Skeletal muscle satellite cell (primary cell): ENCODE results near the gene APC2.
"Not testable (repeated sequence)": the region's sequence is repeated elsewhere in the genome, so short reads cannot be mapped to it uniquely, and the experiment has no call there.

Source experiments
- H3K27me3 ChIP-seq: 2 replicates; pipeline ENCODE4 v1.7.0; 2013; ENCODE audit warnings: low read length; ENCODE audit not compliant: control insufficient read depth, insufficient read depth
- H3K36me3 ChIP-seq: 2 replicates; pipeline ENCODE4 v1.7.0; 2013; ENCODE audit warnings: mild to moderate bottlenecking, control low read depth, low read length; ENCODE audit not compliant: insufficient read depth
- H3K4me1 ChIP-seq: 2 replicates; pipeline ENCODE4 v1.7.0; 2013; ENCODE audit warnings: low read length; ENCODE audit not compliant: control insufficient read depth, insufficient read depth
- H3K4me2 ChIP-seq: 2 replicates; pipeline ENCODE4 v1.7.0; 2013; ENCODE audit warnings: mild to moderate bottlenecking, low read length
- H3K4me3 ChIP-seq: 2 replicates; pipeline ENCODE4 v1.7.0; 2013; ENCODE audit warnings: low read length
- H3K9ac ChIP-seq: 2 replicates; pipeline ENCODE4 v1.7.0; 2013; ENCODE audit warnings: mild to moderate bottlenecking, low read depth, low read length, moderate library complexity
- H3K9me3 ChIP-seq: replicated peaks from 2 replicates; pipeline ENCODE4 v1.7.0; 2013; ENCODE audit warnings: mild to moderate bottlenecking, control low read depth, low read length

Gene APC2

DNA sequence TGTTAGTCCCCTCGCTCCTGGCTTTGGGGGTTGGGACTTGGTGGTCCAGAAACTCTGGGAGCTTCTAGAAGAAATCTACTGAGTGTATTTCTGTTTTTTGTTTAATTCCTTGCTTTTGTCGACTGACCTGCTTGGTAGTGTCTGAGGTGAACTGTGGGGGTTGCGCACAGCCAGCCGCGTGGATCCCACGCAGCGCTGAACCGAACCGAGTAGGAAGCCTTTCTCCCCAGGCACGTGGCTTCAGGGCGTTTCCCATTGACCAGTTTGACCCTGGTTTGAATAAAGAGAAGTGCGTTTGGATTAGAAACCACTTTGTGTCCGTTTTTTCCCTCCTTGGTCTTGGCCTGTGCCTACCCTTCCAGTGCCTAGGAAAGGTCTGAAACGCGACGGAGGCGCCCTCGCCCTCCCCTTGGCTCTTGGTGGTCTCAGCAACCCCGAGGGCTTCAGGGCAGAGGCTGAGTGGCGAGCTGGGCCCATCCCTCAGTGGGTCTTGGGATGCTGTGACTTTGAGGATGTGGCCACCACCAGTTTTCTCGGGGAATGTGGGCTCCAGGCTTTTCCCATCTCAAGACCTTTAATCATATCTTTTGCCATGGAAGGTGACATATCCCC lies 14.4 kb upstream of the APC2 start:
- Histone ChIP-seq H3K4me2 (no peak overlapping the region), H3K4me3 (no peak overlapping the region), H3K27me3 (no peaks in the 10 kb centered on the region), H3K9ac (no peak overlapping the region), H3K36me3 (peaks cover 62% of the 10 kb centered on the region), H3K4me1 (peaks cover 19% of the 10 kb centered on the region), H3K9me3 (no peaks in the 10 kb centered on the region)

DNA sequence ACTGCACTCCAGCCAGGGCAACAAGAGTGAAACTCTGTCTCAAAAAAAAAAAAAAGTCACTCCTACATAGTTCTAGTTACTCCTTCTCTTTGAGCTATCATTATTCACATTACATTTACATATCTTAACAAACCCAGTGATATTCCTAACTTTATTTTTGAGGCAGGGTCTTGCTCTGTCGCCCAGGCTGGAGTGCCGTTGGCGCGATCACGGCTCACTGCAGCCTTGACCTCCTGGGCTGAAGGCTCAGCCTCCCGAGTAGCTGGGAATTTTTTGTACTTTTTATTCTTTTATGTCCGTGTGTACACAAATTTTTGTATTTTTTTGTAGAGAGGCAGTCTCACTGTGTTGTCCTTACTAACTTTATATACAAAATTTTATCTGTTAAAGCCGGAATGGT lies 12.3 kb upstream of the APC2 start:
- H3K36me3 ChIP-seq: peaks cover 70% of the 10 kb centered on the region
- no peak overlapping the region for H3K4me3 ChIP-seq
- H3K9ac ChIP-seq: peak overlapping the region; percentile 25

DNA sequence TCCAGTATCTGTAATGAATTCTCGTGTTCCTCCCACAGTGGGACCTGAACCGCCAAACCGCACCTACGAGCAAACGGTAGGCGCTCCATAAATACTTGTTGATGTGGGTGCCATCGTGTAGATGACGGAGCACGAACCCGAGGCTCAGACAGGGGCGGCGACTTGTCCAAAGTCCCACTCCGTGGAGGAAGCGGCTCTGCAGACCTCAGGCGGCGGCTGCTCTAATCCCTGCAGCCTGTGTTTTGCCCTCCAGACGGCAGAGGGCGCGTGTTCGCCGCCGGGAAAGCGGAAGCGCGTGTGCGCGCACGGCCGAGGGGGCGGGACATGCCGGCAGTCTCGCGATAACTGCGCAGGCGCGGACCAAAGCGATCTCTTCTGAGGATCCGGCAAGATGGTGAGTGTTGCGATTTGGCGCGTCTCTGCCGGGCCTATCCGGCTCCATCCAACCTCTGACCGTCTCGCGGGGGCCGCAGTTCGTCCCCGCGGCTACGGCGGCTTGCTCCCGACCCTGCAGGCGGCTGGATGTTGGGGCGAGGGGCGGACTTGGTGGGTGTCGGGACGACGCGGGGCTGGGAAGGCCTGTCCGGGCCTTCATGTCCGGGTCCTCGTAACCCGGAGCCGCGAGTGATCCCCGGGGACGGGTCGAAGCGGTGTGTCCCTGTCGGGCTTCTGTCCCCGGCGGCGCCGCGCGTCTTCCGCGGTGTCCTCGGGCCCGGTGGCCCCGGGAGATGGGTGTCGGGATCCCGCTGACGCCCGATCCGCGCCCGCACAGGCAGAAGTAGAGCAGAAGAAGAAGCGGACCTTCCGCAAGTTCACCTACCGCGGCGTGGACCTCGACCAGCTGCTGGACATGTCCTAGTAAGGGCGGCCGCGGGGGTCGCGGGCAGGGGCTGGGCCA lies 11.6 kb upstream of the APC2 start, which contains the start of gene RPS15:
Gene RPS15, plus strand, starts transcription at position 362 of the 898 bp plus-strand sequence. Its CDS starts 30 bp downstream, at position 392.
- Histone ChIP-seq H3K4me1 (peaks cover 24% of the 10 kb centered on the region), H3K4me3 (peak within 1 kb of the TSS; percentile 98), H3K36me3 (peaks cover 68% of the 10 kb centered on the region), H3K4me2 (peak within 1 kb of the TSS; percentile 99), H3K9me3 (no peaks in the 10 kb centered on the region), H3K27me3 (no peaks in the 10 kb centered on the region), H3K9ac (peak within 1 kb of the TSS; percentile 99)

More for the DNA sequence above, 12.3 kb upstream of the APC2 start:
- Histone ChIP-seq H3K9me3 (no peaks in the 10 kb centered on the region), H3K27me3 (no peaks in the 10 kb centered on the region), H3K4me2 (peak overlapping the region; percentile 56), H3K4me1 (peaks cover 24% of the 10 kb centered on the region)

DNA sequence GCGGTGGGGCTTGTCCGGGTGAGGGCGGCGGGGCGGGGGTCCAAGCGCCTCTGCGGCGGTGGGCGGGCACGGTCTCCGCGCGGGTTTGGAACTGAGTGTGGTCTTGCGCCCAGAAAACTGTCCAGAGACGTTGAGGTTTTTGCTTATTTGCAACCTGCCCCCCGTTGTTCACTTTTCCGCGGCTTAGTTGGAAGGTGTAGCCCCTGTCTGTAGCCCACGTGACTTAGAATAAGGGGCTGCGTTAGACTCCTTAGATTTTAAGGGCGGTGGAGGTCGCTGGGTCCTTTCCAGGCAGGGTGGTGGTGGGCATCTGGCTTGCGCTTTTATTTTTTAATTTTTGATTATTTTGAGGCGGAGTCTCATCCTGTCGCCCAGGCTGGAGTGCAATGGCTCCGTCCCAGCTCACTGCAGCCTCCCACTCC lies 11.0 kb upstream of the APC2 start:
- peaks cover 25% of the 10 kb centered on the region for H3K4me1 ChIP-seq
- no peaks in the 10 kb centered on the region for H3K27me3 ChIP-seq
- peaks cover 62% of the 10 kb centered on the region for H3K36me3 ChIP-seq
- peak overlapping the region; percentile 99 for H3K4me2 ChIP-seq
- peak overlapping the region; percentile 98 for H3K4me3 ChIP-seq
- no peaks in the 10 kb centered on the region for H3K9me3 ChIP-seq
- peak overlapping the region; percentile 99 for H3K9ac ChIP-seq

DNA sequence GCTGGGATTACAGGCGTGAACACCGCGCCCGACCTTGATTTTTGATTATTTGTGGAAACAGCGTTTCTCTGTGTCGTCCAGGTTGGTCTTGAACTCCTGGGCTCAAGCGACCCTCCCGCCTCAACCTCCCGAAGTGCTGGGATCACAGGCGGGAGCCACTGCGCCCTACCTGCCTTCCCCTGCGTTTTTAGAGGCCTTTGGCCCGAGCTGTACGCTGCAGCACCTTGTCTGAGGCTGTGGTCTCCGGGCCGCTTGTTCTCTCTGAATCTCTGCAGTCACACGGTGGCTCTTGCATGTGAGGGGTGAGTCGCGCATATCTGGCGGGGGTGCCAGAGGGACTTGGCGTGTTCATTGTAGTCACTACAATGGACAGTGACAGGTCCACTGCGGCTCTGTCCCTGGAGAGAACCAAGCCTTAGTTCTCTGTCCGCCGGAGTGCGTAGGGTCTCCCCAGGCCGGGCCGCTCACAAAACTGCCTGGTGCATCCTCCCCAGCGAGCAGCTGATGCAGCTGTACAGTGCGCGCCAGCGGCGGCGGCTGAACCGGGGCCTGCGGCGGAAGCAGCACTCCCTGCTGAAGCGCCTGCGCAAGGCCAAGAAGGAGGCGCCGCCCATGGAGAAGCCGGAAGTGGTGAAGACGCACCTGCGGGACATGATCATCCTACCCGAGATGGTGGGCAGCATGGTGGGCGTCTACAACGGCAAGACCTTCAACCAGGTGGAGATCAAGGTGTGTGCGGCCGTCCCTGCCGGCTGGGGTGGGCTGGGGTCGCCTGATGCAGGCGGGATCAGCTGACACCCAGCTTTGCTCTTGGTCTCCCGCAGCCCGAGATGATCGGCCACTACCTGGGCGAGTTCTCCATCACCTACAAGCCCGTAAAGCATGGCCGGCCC lies 10.2 kb upstream of the APC2 start:
- Histone ChIP-seq H3K4me3 (peak overlapping the region; percentile 98), H3K4me1 (peaks cover 26% of the 10 kb centered on the region), H3K36me3 (peaks cover 54% of the 10 kb centered on the region), H3K9ac (peak overlapping the region; percentile 99), H3K4me2 (peak overlapping the region; percentile 99)
- not testable (repeated sequence) for H3K27me3 ChIP-seq, H3K9me3 ChIP-seq

DNA sequence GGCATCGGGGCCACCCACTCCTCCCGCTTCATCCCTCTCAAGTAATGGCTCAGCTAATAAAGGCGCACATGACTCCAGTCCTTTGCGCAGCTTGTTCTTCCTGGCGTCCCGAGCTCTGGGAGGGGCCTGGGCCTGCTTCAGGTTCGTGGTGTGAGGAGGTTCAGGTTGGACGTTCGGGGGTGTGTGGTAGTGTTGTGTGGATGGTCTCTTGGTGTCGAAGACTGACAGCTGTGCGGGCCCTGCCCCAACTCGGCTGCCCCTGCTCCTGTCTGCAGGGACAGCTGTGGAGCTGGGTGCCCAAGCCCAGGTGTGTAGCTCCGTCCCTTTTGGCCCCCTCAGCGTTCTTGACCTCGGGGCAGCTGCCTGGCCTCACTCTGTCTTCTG lies 9.5 kb upstream of the APC2 start:
- Histone ChIP-seq H3K4me3 (peak overlapping the region; percentile 98), H3K9ac (peak overlapping the region; percentile 29)

DNA sequence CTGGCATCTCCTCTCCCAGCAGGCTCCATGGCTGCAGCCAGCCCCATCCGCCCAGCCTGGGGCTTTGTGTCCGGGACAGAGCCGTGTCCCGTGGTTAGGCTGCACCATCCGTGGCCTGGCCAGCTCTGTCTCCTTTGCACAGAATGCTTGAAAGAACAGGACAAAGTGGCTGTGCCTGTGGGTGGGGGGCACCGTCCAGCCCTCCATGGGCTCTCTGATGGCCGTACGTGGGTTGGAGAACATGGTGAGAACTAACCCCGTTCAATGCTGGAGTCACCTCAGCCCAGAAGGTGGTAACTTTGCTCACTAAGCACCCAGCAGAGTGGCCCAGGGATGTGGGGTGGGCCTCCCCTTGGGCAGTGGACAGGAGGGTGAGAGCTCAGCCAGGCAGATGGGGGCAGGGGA lies 8.9 kb upstream of the APC2 start:
- Histone ChIP-seq H3K4me2 (peak overlapping the region; percentile 29), H3K9ac (peak overlapping the region; percentile 29), H3K4me3 (no peak overlapping the region), H3K4me1 (peaks cover 30% of the 10 kb centered on the region), H3K36me3 (peaks cover 44% of the 10 kb centered on the region), H3K27me3 (no peaks in the 10 kb centered on the region), H3K9me3 (no peaks in the 10 kb centered on the region)

More for the DNA sequence above, 9.5 kb upstream of the APC2 start:
- H3K27me3 ChIP-seq: no peaks in the 10 kb centered on the region
- peak overlapping the region; percentile 99 for H3K4me2 ChIP-seq
- H3K36me3 ChIP-seq: peaks cover 49% of the 10 kb centered on the region
- peaks cover 28% of the 10 kb centered on the region for H3K4me1 ChIP-seq
- H3K9me3 ChIP-seq: no peaks in the 10 kb centered on the region

DNA sequence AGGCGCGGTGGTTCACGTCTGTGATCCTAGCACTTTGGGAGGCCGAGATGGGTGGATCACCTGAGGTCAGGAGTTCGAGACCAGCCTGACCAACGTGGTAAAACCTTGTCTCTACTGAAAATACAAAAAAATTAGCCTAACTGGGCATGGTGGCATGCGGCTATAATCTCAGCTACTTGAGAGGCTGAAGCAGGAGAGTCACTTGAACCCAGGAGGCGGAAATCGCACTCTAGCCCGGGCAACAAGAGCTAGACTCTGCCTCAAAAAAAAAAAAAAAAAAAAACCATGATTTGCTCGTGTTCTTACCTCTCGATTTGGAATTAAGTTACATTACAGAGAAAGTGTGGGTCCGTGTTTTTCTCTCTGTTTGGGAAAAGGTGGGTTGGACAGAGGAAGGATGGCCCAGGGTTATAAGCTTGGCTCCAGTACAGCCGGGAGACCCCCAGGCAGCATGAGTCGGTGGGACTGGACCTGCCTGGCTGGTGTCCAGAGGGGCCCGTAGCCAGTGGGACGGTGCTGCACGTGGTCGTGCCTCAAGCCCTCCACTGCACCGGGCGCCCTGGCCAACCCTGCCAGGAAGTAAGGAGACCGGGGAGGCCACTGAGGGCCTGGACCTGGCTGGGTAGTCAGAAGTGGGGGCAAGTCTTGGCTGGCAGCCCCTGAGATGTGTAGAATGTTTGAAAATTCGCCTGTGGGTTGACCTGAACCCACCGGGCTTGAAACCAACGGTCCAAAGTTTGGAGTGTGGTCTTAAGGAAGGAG lies 8.1 kb upstream of the APC2 start:
- peaks cover 30% of the 10 kb centered on the region for H3K4me1 ChIP-seq
- H3K4me2 ChIP-seq: no peak overlapping the region
- H3K9ac ChIP-seq: peak overlapping the region; percentile 14
- no peaks in the 10 kb centered on the region for H3K9me3 ChIP-seq
- peaks cover 6% of the 10 kb centered on the region for H3K27me3 ChIP-seq
- no peak overlapping the region for H3K4me3 ChIP-seq
- peaks cover 40% of the 10 kb centered on the region for H3K36me3 ChIP-seq

DNA sequence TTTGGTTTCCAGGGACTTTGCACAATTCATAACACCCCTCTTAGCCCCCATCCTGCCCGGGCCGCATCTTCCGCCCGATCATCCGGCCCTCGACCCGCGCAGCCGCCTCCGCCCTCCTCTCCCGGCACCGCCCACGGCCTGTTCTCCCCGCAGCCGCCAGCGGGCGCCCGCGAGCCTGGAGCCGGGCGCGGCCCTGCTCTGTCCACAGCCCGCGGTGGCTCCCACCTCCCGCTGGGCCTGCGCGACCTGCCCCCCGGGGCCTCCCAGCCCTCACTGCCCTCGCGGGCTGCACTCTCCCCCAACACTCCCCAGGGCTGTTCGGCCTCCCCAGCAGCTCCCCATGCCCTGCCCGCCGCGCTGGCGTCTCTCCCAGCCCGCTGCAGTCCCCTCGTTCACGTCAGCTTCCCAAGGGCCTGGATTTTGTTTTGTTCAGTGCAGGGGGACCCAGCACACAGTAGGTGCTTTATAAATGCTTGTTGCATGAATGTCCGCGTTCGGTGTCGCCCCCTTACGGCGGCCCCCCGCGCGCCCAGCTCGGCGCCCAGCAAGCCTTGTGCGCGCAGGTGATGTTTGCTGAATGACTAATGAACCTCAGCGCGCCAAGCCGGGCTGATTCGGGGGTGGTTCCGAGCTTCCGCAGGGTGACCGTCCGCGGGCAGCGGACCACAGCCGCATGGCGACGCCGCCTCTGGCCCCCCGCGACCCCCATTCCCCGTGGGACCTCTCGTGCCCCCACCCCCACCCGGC lies 4.6 kb upstream of the APC2 start:
- Histone ChIP-seq H3K4me2 (peak overlapping the region; percentile 79), H3K4me3 (no peak overlapping the region), H3K36me3 (peaks cover 27% of the 10 kb centered on the region), H3K9me3 (no peaks in the 10 kb centered on the region), H3K27me3 (peaks cover 35% of the 10 kb centered on the region), H3K9ac (no peak overlapping the region), H3K4me1 (peaks cover 18% of the 10 kb centered on the region)
